ENCODE data around the gene ATRN.

- no peak for TF ChIP-seq CTCF (conservative IDR thresholded peaks at IDR 0.05)
- no peak for TF ChIP-seq ZFX (IDR thresholded peaks at IDR 0.05)
Observed at GRCh38 chr20:3614466-3614865, 143.6 kb downstream of the ATRN start.

Data from C4-2B (cell line).